GM23338 (cell line): ENCODE results near the gene CYBA. TPM values are rescaled to one million over a fixed set of nuclear protein-coding genes. Genes with fewer than 3 reads are reported as not detected.
A peak's percentile ranks its signal among the peaks of the same experiment; 100 is the strongest.

Experiments used
- ATAC-seq: fragments of 200-7000 bp; cut with Tn5 transposase; 3 replicates; pipeline ENCODE4 v1.9.1; 2020
- DNase-seq: peaks from one replicate; pipeline ENCODE4 v3.0.0-alpha.2; 2015; ENCODE audit warnings: low spot score
- H2AFZ ChIP-seq: fragments of 200-600 bp; sonication (generic); 2 replicates; pipeline ENCODE4 v1.8.0; 2016; ENCODE audit warnings: antibody characterized with exemption, mild to moderate bottlenecking, moderate library complexity
- H3F3A ChIP-seq: fragments of 200-600 bp; sonication (generic); replicated peaks from 2 replicates; pipeline ENCODE4 v1.8.0; 2017; ENCODE audit warnings: antibody characterized with exemption, mixed run types, low read depth
- H3K27ac ChIP-seq: fragments of 200-600 bp; sonication (generic); 2 replicates; pipeline ENCODE4 v1.6.1; 2016; ENCODE audit warnings: low read depth
- H3K27me3 ChIP-seq: fragments of 200-600 bp; sonication (generic); 2 replicates; pipeline ENCODE4 v1.8.0; 2016; ENCODE audit warnings: mild to moderate bottlenecking, mixed run types, moderate library complexity; ENCODE audit not compliant: insufficient read depth
- H3K36me3 ChIP-seq: fragments of 200-600 bp; sonication (generic); 2 replicates; pipeline ENCODE4 v1.8.0; 2016; ENCODE audit warnings: mild to moderate bottlenecking; ENCODE audit not compliant: insufficient read depth
- H3K4me1 ChIP-seq: fragments of 200-600 bp; sonication (generic); 2 replicates; pipeline ENCODE4 v1.8.0; 2016; ENCODE audit warnings: mild to moderate bottlenecking, moderate library complexity; ENCODE audit not compliant: insufficient read depth
- H3K4me2 ChIP-seq: fragments of 200-600 bp; sonication (generic); 2 replicates; pipeline ENCODE4 v1.7.1; 2017; ENCODE audit warnings: mixed run types
- H3K4me3 ChIP-seq: fragments of 200-600 bp; sonication (generic); 2 replicates; pipeline ENCODE4 v1.6.1; 2016; ENCODE audit warnings: mixed run types
- H3K79me2 ChIP-seq: fragments of 200-600 bp; sonication (generic); replicated peaks from 2 replicates; pipeline ENCODE4 v1.8.0; 2017; ENCODE audit warnings: mild to moderate bottlenecking; ENCODE audit not compliant: insufficient read depth
- H3K9me2 ChIP-seq: fragments of 200-600 bp; sonication (generic); 2 replicates; pipeline ENCODE4 v1.8.0; 2017; ENCODE audit not compliant: insufficient read depth
- H4K20me1 ChIP-seq: fragments of 200-600 bp; sonication (generic); replicated peaks from 2 replicates; pipeline ENCODE4 v1.8.0; 2017; ENCODE audit warnings: mild to moderate bottlenecking; ENCODE audit not compliant: insufficient read depth
- H3K27ac Mint-ChIP-seq: 2 replicates; pipeline ENCODE4 v1.8.0; 2020; ENCODE audit warnings: inconsistent platforms, mild to moderate bottlenecking, moderate library complexity, mixed read lengths
- H3K27me3 Mint-ChIP-seq: 3 replicates; pipeline ENCODE4 v1.8.0; 2022; ENCODE audit warnings: low read depth, mild to moderate bottlenecking, moderate library complexity, mixed read lengths, inconsistent platforms; ENCODE audit not compliant: insufficient read depth, poor library complexity
- H3K36me3 Mint-ChIP-seq: 3 replicates; pipeline ENCODE4 v1.8.0; 2021; ENCODE audit warnings: low read depth, mild to moderate bottlenecking, inconsistent platforms, moderate library complexity, mixed read lengths
- H3K4me1 Mint-ChIP-seq: 3 replicates; pipeline ENCODE4 v1.8.0; 2020; ENCODE audit warnings: mild to moderate bottlenecking, inconsistent platforms, mixed read lengths
- H3K4me3 Mint-ChIP-seq: 3 replicates; pipeline ENCODE4 v1.8.0; 2021; ENCODE audit warnings: moderate library complexity, mild to moderate bottlenecking, inconsistent platforms, mixed read lengths
- H3K9me3 Mint-ChIP-seq: 3 replicates; pipeline ENCODE4 v1.8.0; 2020; ENCODE audit warnings: moderate library complexity, mild to moderate bottlenecking, inconsistent platforms, mixed read lengths
- JUNB ChIP-seq: IDR thresholded peaks from one replicate; pipeline ENCODE4 v1.6.1; 2016; ENCODE audit warnings: antibody characterized with exemption; ENCODE audit not compliant: unreplicated experiment
- POLR2AphosphoS5 ChIP-seq: IDR thresholded peaks from 2 replicates; pipeline ENCODE4 v1.6.1; 2016; ENCODE audit warnings: antibody characterized with exemption, low read depth
- ZNF462 ChIP-seq: fragments of 250-450 bp; sonication (Bioruptor Pico); IDR thresholded peaks from 2 replicates; pipeline ENCODE4 v1.5.0; 2020; ENCODE audit warnings: mild to moderate bottlenecking, moderate library complexity
- polyA plus RNA-seq: library from polyadenylated mRNA; unstranded; fragments of >200 nt; fragmentation: Nextera tagmentation; extraction: Ambion mirVana; gene quantifications from 2 replicates; pipeline ENCODE4 v1.2.1, GENCODE V29; 2016
- total RNA-seq: library from RNA; depleted of rRNA; stranded (reverse); fragments of >200 nt; shearing (Covaris generic); gene quantifications from 2 replicates; pipeline ENCODE4 v1.2.3, GENCODE V29; 2014
- TF ChIP-seq, protein P1 (sequence below): IDR thresholded peaks from 2 replicates; pipeline ENCODE4 v1.6.1; 2016; ENCODE audit warnings: antibody characterized with exemption
- TF ChIP-seq, protein P2 (sequence below): IDR thresholded peaks from one replicate; pipeline ENCODE4 v1.6.1; 2018; ENCODE audit warnings: antibody characterized with exemption; ENCODE audit not compliant: unreplicated experiment

CYBA gene
- total and polyA plus RNA-seq, 2 experiments from 2014 or later, result 275 to 281 TPM

DNA sequence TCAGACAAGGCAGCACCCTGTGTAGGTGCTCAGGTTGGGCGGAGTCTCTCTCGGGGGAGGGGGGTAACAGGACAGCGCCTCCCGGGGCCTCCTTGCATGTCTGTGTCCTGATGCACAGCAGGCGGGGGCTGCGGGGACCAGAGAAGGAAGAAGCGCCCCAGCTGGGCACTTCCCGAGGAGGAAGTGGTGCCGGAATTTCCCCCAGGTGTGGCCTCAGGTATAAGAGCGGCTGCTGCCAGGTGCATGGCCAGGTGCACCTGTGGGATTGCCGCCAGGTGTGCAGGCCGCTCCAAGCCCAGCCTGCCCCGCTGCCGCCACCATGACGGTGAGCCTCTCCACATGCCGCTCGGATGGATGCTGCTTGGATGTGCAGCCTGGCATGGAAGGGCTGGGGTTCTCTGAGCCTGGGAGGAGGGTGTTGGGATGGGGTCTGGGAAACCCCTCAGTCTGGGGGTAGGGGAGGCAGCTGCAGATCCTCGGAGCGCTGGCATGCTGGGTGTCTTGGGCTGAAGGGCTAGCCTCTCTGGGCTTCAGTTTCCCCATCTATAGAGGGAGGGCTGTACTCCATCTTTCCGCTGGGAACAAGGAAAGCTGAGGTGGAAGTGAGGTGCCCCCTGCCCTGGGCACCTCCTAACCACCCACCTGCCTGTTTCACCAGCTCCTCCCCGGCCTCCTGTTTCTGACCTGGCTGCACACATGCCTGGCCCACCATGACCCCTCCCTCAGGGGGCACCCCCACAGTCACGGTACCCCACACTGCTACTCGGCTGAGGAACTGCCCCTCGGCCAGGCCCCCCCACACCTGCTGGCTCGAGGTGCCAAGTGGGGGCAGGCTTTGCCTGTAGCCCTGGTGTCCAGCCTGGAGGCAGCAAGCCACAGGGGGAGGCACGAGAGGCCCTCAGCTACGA, 12.3 kb downstream of the CYBA start, which contains the start of gene IL17C:
IL17C (plus strand) TSS at position 250 of the 908 bp plus-strand sequence; CDS start at position 320, 70 bp downstream.
- Histone ChIP-seq H2AFZ (peak within 1 kb of the TSS; percentile 89; the same call in 1 of the 2 replicates), H3K36me3 (no peaks in the 10 kb centered on the region), H3K79me2 (no peaks in the 10 kb centered on the region), H3K4me2 (peak within 1 kb of the TSS; percentile 74), H4K20me1 (no peaks in the 10 kb centered on the region), H3F3A (0 out of 2 replicates have a peak, but pooled peaks cover 13% of the 10 kb centered on the region), H3K9me2 (no peaks in the 10 kb centered on the region), H3K27ac (peak within 1 kb of the TSS; percentile 78), H3K27me3 (no peaks in the 10 kb centered on the region; the same call in 1 of the 2 replicates), H3K4me3 (peak within 1 kb of the TSS; percentile 30; the same call in 1 of the 2 replicates), H3K4me1 (peaks cover 20% of the 10 kb centered on the region)
- Mint-ChIP-seq H3K27me3 (peaks cover 36% of the 10 kb centered on the region), H3K27ac (peak within 1 kb of the TSS; percentile 33), H3K4me3 (peak within 1 kb of the TSS; percentile 38), H3K4me1 (peaks cover 37% of the 10 kb centered on the region), H3K36me3 (peaks cover 3% of the 10 kb centered on the region; the same call in 1 of the 3 replicates), H3K9me3 (peaks cover 6% of the 10 kb centered on the region; the same call in 2 of the 3 replicates)
- peak; percentile 4 for ATAC-seq
- TF ChIP-seq POLR2AphosphoS5 (peak; percentile 42), ZNF462 (CRISPR knock-in tag) (no peak), JUNB (no peak)
- TF ChIP-seq, protein P1, sequence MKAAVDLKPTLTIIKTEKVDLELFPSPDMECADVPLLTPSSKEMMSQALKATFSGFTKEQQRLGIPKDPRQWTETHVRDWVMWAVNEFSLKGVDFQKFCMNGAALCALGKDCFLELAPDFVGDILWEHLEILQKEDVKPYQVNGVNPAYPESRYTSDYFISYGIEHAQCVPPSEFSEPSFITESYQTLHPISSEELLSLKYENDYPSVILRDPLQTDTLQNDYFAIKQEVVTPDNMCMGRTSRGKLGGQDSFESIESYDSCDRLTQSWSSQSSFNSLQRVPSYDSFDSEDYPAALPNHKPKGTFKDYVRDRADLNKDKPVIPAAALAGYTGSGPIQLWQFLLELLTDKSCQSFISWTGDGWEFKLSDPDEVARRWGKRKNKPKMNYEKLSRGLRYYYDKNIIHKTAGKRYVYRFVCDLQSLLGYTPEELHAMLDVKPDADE, result no peak
- TF ChIP-seq, protein P2, sequence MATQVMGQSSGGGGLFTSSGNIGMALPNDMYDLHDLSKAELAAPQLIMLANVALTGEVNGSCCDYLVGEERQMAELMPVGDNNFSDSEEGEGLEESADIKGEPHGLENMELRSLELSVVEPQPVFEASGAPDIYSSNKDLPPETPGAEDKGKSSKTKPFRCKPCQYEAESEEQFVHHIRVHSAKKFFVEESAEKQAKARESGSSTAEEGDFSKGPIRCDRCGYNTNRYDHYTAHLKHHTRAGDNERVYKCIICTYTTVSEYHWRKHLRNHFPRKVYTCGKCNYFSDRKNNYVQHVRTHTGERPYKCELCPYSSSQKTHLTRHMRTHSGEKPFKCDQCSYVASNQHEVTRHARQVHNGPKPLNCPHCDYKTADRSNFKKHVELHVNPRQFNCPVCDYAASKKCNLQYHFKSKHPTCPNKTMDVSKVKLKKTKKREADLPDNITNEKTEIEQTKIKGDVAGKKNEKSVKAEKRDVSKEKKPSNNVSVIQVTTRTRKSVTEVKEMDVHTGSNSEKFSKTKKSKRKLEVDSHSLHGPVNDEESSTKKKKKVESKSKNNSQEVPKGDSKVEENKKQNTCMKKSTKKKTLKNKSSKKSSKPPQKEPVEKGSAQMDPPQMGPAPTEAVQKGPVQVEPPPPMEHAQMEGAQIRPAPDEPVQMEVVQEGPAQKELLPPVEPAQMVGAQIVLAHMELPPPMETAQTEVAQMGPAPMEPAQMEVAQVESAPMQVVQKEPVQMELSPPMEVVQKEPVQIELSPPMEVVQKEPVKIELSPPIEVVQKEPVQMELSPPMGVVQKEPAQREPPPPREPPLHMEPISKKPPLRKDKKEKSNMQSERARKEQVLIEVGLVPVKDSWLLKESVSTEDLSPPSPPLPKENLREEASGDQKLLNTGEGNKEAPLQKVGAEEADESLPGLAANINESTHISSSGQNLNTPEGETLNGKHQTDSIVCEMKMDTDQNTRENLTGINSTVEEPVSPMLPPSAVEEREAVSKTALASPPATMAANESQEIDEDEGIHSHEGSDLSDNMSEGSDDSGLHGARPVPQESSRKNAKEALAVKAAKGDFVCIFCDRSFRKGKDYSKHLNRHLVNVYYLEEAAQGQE, result no peak
- peak; percentile 80 for DNase-seq
